K562 (cell line): ENCODE measurements around the gene INSM1. TPM values are rescaled to one million over a fixed set of nuclear protein-coding genes. Genes with fewer than 3 reads are reported as not detected.

Experiments used
- CCAR2 ChIP-seq: fragments of 200-400 bp; formaldehyde crosslinking; IDR thresholded peaks from 2 replicates; pipeline ENCODE4 v1.6.1; 2017; ENCODE audit warnings: mild to moderate bottlenecking, low read depth, low read length
- CXXC5 ChIP-seq: fragments of 250-450 bp; sonication (Bioruptor Pico); IDR thresholded peaks from 2 replicates; pipeline ENCODE4 v1.8.0; 2022; ENCODE audit warnings: inconsistent platforms, mild to moderate bottlenecking, moderate library complexity
- E2F5 ChIP-seq: sonication (generic); formaldehyde crosslinking; IDR thresholded peaks from 2 replicates; pipeline ENCODE4 v1.8.0; 2022; ENCODE audit warnings: mild to moderate bottlenecking, missing genetic modification reagents
- HSF4 ChIP-seq: fragments of 250-450 bp; sonication (Bioruptor Pico); IDR thresholded peaks from 2 replicates; pipeline ENCODE4 v2.1.2; 2022; ENCODE audit warnings: mild to moderate bottlenecking, moderate library complexity, borderline replicate concordance
- NBN ChIP-seq: fragments of 450-650 bp; IDR thresholded peaks from 2 replicates; pipeline ENCODE4 v1.6.1; 2016; ENCODE audit warnings: low read depth, mild to moderate bottlenecking
- RREB1 ChIP-seq: fragments of 250-450 bp; sonication (Bioruptor Pico); IDR thresholded peaks from 2 replicates; pipeline ENCODE4 v1.4.0; 2020
- ZNF347 ChIP-seq: fragments of 450-650 bp; formaldehyde crosslinking; IDR thresholded peaks from 2 replicates; pipeline ENCODE4 v1.4.0; 2020; ENCODE audit warnings: low read depth, mild to moderate bottlenecking, moderate library complexity
- ZNF707 ChIP-seq: fragments of 250-450 bp; sonication (Bioruptor Pico); conservative IDR thresholded peaks from 2 replicates; pipeline ENCODE4 v1.8.0; 2022; ENCODE audit warnings: inconsistent platforms, mild to moderate bottlenecking, moderate library complexity
- polyA plus RNA-seq, 8 experiments: library from polyadenylated mRNA; depleted of rRNA in 4 of 8; stranded (reverse) in 5 of 8; unstranded in 3 of 8; fragments of >200 nt; fragmentation: Nextera tagmentation in 2 of 8; fragmentation: Illumina TruSeq in 1 of 8; extraction: Ambion mirVana in 2 of 8; extraction: Trizol in 1 of 8; gene quantifications; 2 replicates each; pipeline versions ENCODE4 v1.2.1 to v1.2.3, GENCODE V29; 2011 to 2014; ENCODE audit warnings: inconsistent platforms in 1 of 8, missing spikeins in 1 of 8
- total RNA-seq, 7 experiments: library from RNA; depleted of rRNA in 6 of 7; stranded (reverse); fragments of >200 nt in 6 of 7; fragmentation: Illumina TruSeq in 2 of 7; extraction: Trizol in 2 of 7; gene quantifications; 2 replicates each; pipeline versions ENCODE4 v1.2.1 to v1.2.3, GENCODE V29; 2011 to 2021; ENCODE audit warnings: low replicate concordance in 1 of 7

Gene INSM1
- total and polyA plus RNA-seq, 9 of the 15 experiments (the other 6 are each of a cell fraction or from before 2014, with no cell fraction given): not detected

DNA sequence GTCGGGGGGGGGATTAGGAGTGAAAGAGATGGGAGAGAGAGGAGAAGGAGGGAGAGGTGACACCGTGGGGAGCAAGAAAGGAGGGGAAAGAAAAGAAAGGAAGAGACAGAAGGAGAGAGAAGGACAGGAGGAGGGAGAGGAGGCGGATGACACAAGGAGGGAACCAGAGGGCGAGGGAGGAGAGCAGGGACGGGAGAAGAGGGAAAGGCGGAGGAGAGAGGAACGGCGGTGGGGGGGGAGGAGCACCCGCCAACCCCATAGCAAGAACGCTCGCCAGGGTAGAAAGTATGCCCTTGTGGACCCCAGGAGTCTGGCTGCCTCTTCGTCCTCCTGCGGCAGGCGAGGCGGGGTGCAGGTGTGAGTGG lies 4.5 kb upstream of the INSM1 start (continued):
- no peak for TF ChIP-seq RREB1 (CRISPR knock-in tag)
- TF ChIP-seq ZNF707 (CRISPR knock-in tag): no peak
- TF ChIP-seq NBN: no peak
- no peak for TF ChIP-seq CCAR2
- no peak for TF ChIP-seq CXXC5 (CRISPR knock-in tag)
- no peak for TF ChIP-seq HSF4 (CRISPR knock-in tag)
- TF ChIP-seq ZNF347: no peak
- no peak for TF ChIP-seq E2F5 (CRISPR knock-in tag)
